AG09319 (cell line): ENCODE data around the gene HPS1.

Experiments
- DNase-seq: peaks from one replicate; pipeline ENCODE4 v3.0.0-alpha.2; 2010; ENCODE audit warnings: low read depth; ENCODE audit errors: extremely low read depth
- CTCF ChIP-seq: IDR thresholded peaks from 2 replicates; pipeline ENCODE4 v1.5.1; 2011; ENCODE audit warnings: low read depth, mild to moderate bottlenecking, inconsistent platforms, low read length, moderate library complexity

Gene HPS1

GRCh38 chr10:98446661-98447221, at the start of gene HPS1:
HPS1 (minus strand) TSS chr10:98446935; CDS start chr10:98443240, 3,695 bp downstream.
- DNase-seq: peak; percentile 39
- TF ChIP-seq CTCF: no peak

- DNase-seq: no peak
- no peak for TF ChIP-seq CTCF
Measured at GRCh38 chr10:98492763-98493162, 46.0 kb upstream of the HPS1 start.

GRCh38 chr10:98489561-98490481, 43.1 kb upstream of the HPS1 start:
- no peak for TF ChIP-seq CTCF
- no peak for DNase-seq

GRCh38 chr10:98488669-98489430, 42.1 kb upstream of the HPS1 start:
- no peak for TF ChIP-seq CTCF
- no peak for DNase-seq

GRCh38 chr10:98487649-98488048, 40.9 kb upstream of the HPS1 start:
- no peak for DNase-seq

GRCh38 chr10:98486421-98486820, 39.7 kb upstream of the HPS1 start:
- no peak for TF ChIP-seq CTCF
- no peak for DNase-seq

More at GRCh38 chr10:98487649-98488048, 40.9 kb upstream of the HPS1 start:
- TF ChIP-seq CTCF: no peak
